SK-N-SH (cell line): Measurements from ENCODE around the gene ATP8A2.

ENCODE experiments used
- TF ChIP-seq, protein P1 (sequence below): IDR thresholded peaks from 2 replicates; pipeline ENCODE4 v1.4.0; 2012; ENCODE audit warnings: low read depth
- TF ChIP-seq, protein P2 (sequence below): fragments of 200-600 bp; sonication (generic); IDR thresholded peaks from 2 replicates; pipeline ENCODE4 v1.6.1; 2017; ENCODE audit warnings: antibody characterized with exemption, mild to moderate bottlenecking, moderate library complexity

DNA sequence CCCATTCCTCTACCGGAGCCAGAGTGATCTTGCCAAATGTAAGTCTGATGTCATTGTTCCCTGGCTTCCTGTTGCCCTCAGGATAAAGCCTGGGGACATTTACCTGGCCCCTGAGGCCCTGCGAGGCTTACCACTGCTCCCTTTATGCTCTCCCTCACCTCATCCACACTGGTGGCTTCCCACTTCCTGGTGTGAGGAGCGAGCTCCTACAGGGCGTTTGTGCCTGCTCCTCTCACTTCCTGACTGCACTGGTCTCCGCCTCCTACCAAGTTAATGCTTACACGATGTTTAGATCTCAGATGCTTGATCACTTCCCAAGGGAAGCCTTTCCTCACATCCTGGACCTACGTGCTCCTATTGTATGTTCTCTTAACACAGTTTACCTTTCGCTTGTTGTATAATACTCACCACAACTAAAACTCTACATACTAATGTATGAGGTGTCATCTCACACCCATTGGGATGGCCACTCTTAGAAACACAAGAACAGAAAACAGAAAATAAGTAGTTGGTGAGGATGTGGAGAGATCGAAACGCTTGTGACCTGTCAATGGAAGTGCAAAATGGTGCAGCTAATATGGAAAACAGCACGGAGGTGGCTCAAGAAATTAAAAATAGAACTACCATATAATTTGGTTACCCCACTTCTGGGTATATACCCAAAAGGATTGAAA is 502.4 kb downstream of the ATP8A2 start:
- TF ChIP-seq, protein P1, sequence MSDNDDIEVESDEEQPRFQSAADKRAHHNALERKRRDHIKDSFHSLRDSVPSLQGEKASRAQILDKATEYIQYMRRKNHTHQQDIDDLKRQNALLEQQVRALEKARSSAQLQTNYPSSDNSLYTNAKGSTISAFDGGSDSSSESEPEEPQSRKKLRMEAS: no peak
- TF ChIP-seq, protein P2, sequence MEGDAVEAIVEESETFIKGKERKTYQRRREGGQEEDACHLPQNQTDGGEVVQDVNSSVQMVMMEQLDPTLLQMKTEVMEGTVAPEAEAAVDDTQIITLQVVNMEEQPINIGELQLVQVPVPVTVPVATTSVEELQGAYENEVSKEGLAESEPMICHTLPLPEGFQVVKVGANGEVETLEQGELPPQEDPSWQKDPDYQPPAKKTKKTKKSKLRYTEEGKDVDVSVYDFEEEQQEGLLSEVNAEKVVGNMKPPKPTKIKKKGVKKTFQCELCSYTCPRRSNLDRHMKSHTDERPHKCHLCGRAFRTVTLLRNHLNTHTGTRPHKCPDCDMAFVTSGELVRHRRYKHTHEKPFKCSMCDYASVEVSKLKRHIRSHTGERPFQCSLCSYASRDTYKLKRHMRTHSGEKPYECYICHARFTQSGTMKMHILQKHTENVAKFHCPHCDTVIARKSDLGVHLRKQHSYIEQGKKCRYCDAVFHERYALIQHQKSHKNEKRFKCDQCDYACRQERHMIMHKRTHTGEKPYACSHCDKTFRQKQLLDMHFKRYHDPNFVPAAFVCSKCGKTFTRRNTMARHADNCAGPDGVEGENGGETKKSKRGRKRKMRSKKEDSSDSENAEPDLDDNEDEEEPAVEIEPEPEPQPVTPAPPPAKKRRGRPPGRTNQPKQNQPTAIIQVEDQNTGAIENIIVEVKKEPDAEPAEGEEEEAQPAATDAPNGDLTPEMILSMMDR: no peak
